ENCODE measurements around the gene SLC26A1. TPM values are rescaled to one million over a fixed set of nuclear protein-coding genes. Genes with fewer than 3 reads are reported as not detected.
"Not testable (repeated sequence)": the region's sequence is repeated elsewhere in the genome, so short reads cannot be mapped to it uniquely, and the experiment has no call there.

The SLC26A1 gene
- total RNA-seq, 4 donors from 2014 or later, result 0.20 to 0.30 (median 0.21) TPM; not detected in 1

DNA sequence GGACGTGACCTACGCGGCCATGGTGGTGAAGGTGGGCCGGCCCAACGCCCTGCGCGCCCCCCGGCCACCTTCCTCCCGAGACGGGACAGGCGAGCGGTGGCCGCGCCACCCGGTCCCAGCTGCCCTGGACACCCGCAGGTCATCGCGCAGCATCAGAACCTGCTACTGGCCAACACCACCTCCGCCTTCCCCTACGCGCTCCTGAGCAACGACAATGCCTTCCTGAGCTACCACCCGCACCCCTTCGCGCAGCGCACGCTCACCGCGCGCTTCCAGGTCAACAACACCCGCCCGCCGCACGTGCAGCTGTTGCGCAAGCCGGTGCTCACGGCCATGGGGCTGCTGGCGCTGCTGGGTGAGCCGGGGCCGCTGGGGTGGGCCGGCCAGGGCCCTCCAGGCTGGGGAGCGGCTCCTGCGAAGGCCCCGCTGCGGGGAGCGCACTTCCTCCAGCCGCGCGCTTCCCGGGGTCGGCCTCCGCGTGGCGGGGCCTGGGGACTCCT is 9.0 kb upstream of the SLC26A1 start:
- peaks cover 0 to 7% (median 0%) of the 10 kb centered on the region in 3 donors for H3K36me3 ChIP-seq
- H3K27ac ChIP-seq, result no peak overlapping the region
- WGBS, 2 donors, result 4 to 9% methylated on average over 25 to 33 of the region's 54 CpGs
- peaks cover 0 to 76% of the 10 kb centered on the region in 2 donors for H3K27me3 ChIP-seq
- peaks cover 0 to 5% (median 0%) of the 10 kb centered on the region in 4 donors for H3K9me3 ChIP-seq
- H3K4me1 ChIP-seq, result peaks cover 0 to 38% (median 11%) of the 10 kb centered on the region in 4 donors
- no peak overlapping the region for H3K4me3 ChIP-seq
- peak; percentile 35 to 45 for DNase-seq (ENCODE audit: low spot score in 2 of 2)
- TF ChIP-seq, protein P1, sequence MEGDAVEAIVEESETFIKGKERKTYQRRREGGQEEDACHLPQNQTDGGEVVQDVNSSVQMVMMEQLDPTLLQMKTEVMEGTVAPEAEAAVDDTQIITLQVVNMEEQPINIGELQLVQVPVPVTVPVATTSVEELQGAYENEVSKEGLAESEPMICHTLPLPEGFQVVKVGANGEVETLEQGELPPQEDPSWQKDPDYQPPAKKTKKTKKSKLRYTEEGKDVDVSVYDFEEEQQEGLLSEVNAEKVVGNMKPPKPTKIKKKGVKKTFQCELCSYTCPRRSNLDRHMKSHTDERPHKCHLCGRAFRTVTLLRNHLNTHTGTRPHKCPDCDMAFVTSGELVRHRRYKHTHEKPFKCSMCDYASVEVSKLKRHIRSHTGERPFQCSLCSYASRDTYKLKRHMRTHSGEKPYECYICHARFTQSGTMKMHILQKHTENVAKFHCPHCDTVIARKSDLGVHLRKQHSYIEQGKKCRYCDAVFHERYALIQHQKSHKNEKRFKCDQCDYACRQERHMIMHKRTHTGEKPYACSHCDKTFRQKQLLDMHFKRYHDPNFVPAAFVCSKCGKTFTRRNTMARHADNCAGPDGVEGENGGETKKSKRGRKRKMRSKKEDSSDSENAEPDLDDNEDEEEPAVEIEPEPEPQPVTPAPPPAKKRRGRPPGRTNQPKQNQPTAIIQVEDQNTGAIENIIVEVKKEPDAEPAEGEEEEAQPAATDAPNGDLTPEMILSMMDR (IDR thresholded peaks at IDR 0.05), result no peak
- TF ChIP-seq EP300 (IDR thresholded peaks at IDR 0.05), result peak in 1 of 2 donors; percentile 48

DNA sequence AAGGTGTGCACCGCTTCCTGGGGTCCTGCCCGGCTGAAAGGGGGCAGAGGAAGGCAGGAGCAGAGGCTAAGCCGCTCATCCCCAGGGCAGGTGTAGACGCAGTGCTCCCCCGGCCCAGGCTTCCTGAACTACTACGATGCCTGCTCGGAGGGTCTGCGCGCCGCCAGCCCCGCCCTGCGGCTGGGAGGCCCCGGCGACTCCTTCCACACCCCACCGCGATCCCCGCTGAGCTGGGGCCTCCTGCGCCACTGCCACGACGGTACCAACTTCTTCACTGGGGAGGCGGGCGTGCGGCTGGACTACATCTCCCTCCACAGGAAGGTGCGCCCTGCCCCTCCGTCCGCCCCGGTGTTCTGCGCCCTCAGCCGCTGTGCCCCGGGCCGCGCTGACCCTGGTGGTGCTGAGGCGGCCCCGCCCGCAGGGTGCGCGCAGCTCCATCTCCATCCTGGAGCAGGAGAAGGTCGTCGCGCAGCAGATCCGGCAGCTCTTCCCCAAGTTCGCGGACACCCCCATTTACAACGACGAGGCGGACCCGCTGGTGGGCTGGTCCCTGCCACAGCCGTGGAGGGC is 8.4 kb upstream of the SLC26A1 start:
- Histone ChIP-seq H3K9me3 (no peaks in the 10 kb centered on the region), H3K27ac (no peak overlapping the region), H3K4me1 (peaks cover 0 to 43% (median 16%) of the 10 kb centered on the region in 4 donors), H3K27me3 (peaks cover 0 to 76% of the 10 kb centered on the region in 2 donors), H3K36me3 (peaks cover 0 to 7% (median 0%) of the 10 kb centered on the region in 3 donors), H3K4me3 (no peak overlapping the region)
- TF ChIP-seq, protein P1 (IDR thresholded peaks at IDR 0.05), result no peak
- TF ChIP-seq EP300 (IDR thresholded peaks at IDR 0.05), result no peak
- no peak for TF ChIP-seq POLR2A (IDR thresholded peaks at IDR 0.05)
- DNase-seq (ENCODE audit: low spot score in 2 of 2), result no peak
- WGBS, 2 donors, result 20 to 47% methylated on average over 26 to 32 of the region's 48 CpGs

DNA sequence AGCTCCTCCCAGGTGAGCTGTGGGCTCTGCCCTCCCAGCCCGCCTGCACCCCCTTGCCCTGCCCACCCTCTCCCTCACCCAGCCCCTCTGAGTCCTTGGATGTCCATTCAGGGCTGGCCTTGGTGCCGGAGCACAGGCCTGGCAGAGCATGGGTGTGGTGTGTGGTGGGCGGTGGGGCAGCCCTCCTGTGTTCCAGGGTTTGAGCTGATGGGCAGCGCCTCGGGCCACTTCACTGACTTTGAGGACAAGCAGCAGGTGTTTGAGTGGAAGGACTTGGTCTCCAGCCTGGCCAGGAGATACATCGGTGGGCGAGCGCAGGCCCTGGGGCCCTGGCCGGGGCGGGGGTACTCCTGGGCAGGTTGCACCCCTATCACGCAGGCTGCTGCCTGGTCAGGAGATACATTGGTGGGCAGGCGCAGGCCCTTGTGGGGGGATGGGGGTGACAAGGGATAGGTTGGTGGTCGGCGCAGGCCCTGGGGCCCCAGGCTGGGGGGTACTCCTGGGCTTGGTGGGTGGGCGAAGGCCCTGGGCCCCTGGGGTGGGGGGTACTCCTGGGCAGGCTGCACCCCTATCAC is 7.6 kb upstream of the SLC26A1 start:
- no peak overlapping the region for H3K4me3 ChIP-seq
- H3K9me3 ChIP-seq, result no peaks in the 10 kb centered on the region
- 92 to 98% methylated on average over 12 to 14 of the region's 15 CpGs for WGBS, 2 donors
- no peak for TF ChIP-seq EP300 (IDR thresholded peaks at IDR 0.05)
- TF ChIP-seq, protein P1 (IDR thresholded peaks at IDR 0.05), result no peak
- TF ChIP-seq POLR2A (IDR thresholded peaks at IDR 0.05), result no peak
- H3K27me3 ChIP-seq, result peaks cover 0 to 75% of the 10 kb centered on the region in 2 donors
- peaks cover 0 to 7% (median 0%) of the 10 kb centered on the region in 3 donors for H3K36me3 ChIP-seq
- peaks cover 0 to 45% (median 18%) of the 10 kb centered on the region in 4 donors for H3K4me1 ChIP-seq
- DNase-seq (ENCODE audit: low spot score in 2 of 2), result no peak
- H3K27ac ChIP-seq, result no peak overlapping the region

DNA sequence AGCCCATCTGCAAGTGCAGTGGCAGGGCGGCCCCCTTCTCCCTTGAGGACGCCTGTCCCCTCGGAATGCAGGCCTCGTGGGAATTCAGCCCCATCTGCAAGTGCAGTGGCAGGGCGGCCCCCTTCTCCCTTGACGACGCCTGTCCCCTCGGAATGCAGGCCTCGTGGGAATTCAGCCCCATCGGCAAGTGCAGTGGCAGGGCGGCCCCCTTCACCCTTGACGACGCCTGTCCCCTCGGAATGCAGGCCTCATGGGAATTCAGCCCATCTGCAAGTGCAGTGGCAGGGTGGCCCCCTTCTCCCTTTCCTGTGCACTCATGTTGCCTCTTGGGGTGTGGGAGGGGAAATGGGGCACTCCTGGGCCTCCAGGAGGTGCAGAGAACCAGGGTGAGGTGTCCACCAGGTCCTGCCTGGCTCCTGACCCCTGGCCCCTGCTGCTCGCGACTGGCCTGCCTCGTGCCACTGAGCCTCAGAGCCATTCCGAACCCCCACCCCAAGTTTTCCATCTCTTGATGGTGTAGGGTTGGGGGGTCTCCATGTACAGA is 6.8 kb upstream of the SLC26A1 start:
- peaks cover 0 to 70% of the 10 kb centered on the region in 2 donors for H3K27me3 ChIP-seq

DNA sequence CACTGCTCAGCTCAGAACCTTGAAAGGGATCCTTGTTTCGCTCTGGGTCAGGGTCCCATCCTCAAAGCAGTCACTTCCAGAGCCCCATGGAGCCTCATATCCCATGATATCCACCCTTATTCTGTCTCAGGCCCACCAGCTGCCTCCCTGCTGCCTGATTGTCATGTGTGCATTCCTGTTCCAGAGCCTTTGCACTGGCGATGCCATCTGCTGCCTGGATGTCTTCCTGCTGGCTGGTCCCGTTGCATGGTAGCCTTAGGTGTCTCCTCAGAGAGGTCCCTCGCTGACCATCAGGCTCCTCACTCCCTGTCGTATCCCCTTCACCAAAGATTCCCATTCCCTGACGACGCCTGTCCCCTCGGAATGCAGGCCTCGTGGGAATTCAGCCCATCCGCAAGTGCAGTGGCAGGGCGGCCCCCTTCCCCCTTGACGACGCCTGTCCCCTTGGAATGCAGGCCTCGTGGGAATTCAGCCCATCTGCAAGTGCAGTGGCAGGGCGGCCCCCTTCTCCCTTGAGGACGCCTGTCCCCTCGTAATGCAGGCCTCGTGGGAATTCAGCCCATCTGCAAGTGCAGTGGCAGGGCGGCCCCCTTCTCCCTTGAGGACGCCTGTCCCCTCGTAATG is 6.1 kb upstream of the SLC26A1 start:
- not testable (repeated sequence) for H3K9me3 ChIP-seq; DNase-seq (ENCODE audit: low spot score in 2 of 2); H3K36me3 ChIP-seq; H3K27ac ChIP-seq; H3K4me3 ChIP-seq
- peaks cover 0 to 45% (median 18%) of the 10 kb centered on the region in 4 donors for H3K4me1 ChIP-seq
- peaks cover 0 to 66% of the 10 kb centered on the region in 2 donors for H3K27me3 ChIP-seq
- 51 to 56% methylated on average over 13 to 19 of the region's 21 CpGs for WGBS, 2 donors

More for the DNA sequence above, 6.8 kb upstream of the SLC26A1 start:
- no peak overlapping the region for H3K27ac ChIP-seq
- peaks cover 0 to 7% (median 0%) of the 10 kb centered on the region in 3 donors for H3K36me3 ChIP-seq
- WGBS, 2 donors, result 66 to 72% methylated on average over 6 to 18 of the region's 18 CpGs
- TF ChIP-seq EP300 (IDR thresholded peaks at IDR 0.05) (no peak), POLR2A (IDR thresholded peaks at IDR 0.05) (no peak)
- TF ChIP-seq, protein P1 (IDR thresholded peaks at IDR 0.05), result no peak
- DNase-seq (ENCODE audit: low spot score in 2 of 2), result no peak
- peaks cover 0 to 45% (median 18%) of the 10 kb centered on the region in 4 donors for H3K4me1 ChIP-seq
- no peaks in the 10 kb centered on the region for H3K9me3 ChIP-seq
- H3K4me3 ChIP-seq, result no peak overlapping the region

Data from tibial nerve (tissue), 4 donors.